GM23248 (cell line): ENCODE results near the gene SEC31A. TPM values are rescaled to one million over a fixed set of nuclear protein-coding genes. Genes with fewer than 3 reads are reported as not detected.
A peak's percentile ranks its signal among the peaks of the same experiment; 100 is the strongest.

Source experiments
- DNase-seq: peaks from one replicate; pipeline ENCODE4 v3.0.0-alpha.2; 2015
- H2AFZ ChIP-seq: fragments of 200-600 bp; sonication (generic); 2 replicates; pipeline ENCODE4 v1.6.1; 2016; ENCODE audit warnings: antibody characterized with exemption
- H3F3A ChIP-seq: fragments of 200-600 bp; sonication (generic); 2 replicates; pipeline ENCODE4 v1.6.1; 2016; ENCODE audit warnings: mild to moderate bottlenecking, antibody characterized with exemption, mixed run types; ENCODE audit not compliant: insufficient read depth
- H3K27ac ChIP-seq: fragments of 200-600 bp; sonication (generic); 2 replicates; pipeline ENCODE4 v1.5.1; 2016; ENCODE audit warnings: mild to moderate bottlenecking
- H3K27me3 ChIP-seq: fragments of 200-600 bp; sonication (generic); replicated peaks from 2 replicates; pipeline ENCODE4 v1.6.1; 2016; ENCODE audit warnings: mild to moderate bottlenecking; ENCODE audit not compliant: insufficient read depth
- H3K36me3 ChIP-seq: fragments of 200-600 bp; sonication (generic); 2 replicates; pipeline ENCODE4 v1.6.1; 2016; ENCODE audit warnings: low read depth, mild to moderate bottlenecking
- H3K4me1 ChIP-seq: fragments of 200-600 bp; sonication (generic); 2 replicates; pipeline ENCODE4 v1.6.1; 2016; ENCODE audit warnings: mild to moderate bottlenecking; ENCODE audit not compliant: insufficient read depth
- H3K4me2 ChIP-seq: fragments of 200-600 bp; sonication (generic); one replicate; pipeline ENCODE4 v1.6.1; 2016; ENCODE audit warnings: mild to moderate bottlenecking; ENCODE audit not compliant: unreplicated experiment
- H3K4me3 ChIP-seq: fragments of 200-600 bp; sonication (generic); 2 replicates; pipeline ENCODE4 v1.5.1; 2016; ENCODE audit warnings: mild to moderate bottlenecking
- H3K79me2 ChIP-seq: fragments of 200-600 bp; sonication (generic); 2 replicates; pipeline ENCODE4 v1.6.1; 2016; ENCODE audit warnings: mild to moderate bottlenecking; ENCODE audit not compliant: insufficient read depth
- H3K9ac ChIP-seq: fragments of 200-600 bp; sonication (generic); 2 replicates; pipeline ENCODE4 v1.6.1; 2016; ENCODE audit warnings: mild to moderate bottlenecking
- H3K9me2 ChIP-seq: fragments of 200-600 bp; sonication (generic); 2 replicates; pipeline ENCODE4 v1.6.1; 2016; ENCODE audit warnings: mixed run types, mild to moderate bottlenecking, moderate library complexity; ENCODE audit not compliant: insufficient read depth
- H3K9me3 ChIP-seq: fragments of 200-600 bp; sonication (generic); one replicate; pipeline ENCODE4 v1.6.1; 2017; ENCODE audit warnings: low read depth
- H4K20me1 ChIP-seq: fragments of 200-600 bp; sonication (generic); 2 replicates; pipeline ENCODE4 v1.6.0; 2016; ENCODE audit not compliant: insufficient read depth
- EZH2 ChIP-seq: fragments of 200-600 bp; sonication (generic); IDR thresholded peaks from 2 replicates; pipeline ENCODE4 v1.6.1; 2018; ENCODE audit warnings: antibody characterized with exemption, mild to moderate bottlenecking; ENCODE audit not compliant: insufficient read depth, poor library complexity, severe bottlenecking
- EZH2phosphoT487 ChIP-seq: fragments of 200-600 bp; sonication (generic); IDR thresholded peaks from 2 replicates; pipeline ENCODE4 v1.6.1; 2018; ENCODE audit warnings: antibody characterized with exemption, moderate library complexity, mild to moderate bottlenecking, low read depth; ENCODE audit not compliant: insufficient read depth
- WGBS, 2 experiments: methylation state at CpG; one replicate each; pipeline ENCODE4 v1.1.6; 2015 to 2017; ENCODE audit warnings: low lambda C conversion rate in 2 of 2, low coverage in 1 of 2; ENCODE audit errors: missing lambda C conversion rate in 2 of 2; 5-methylcytosine and 5-hydroxymethylcytosine counted together
- in situ Hi-C: fragments of 300-500 bp; cut with MboI; formaldehyde crosslinking; loops from 2 replicates; pipeline ENCODE4 v1.15.0; 2020
- polyA plus RNA-seq: library from polyadenylated mRNA; unstranded; fragments of >200 nt; fragmentation: Nextera tagmentation; extraction: Ambion mirVana; gene quantifications from 2 replicates; pipeline ENCODE4 v1.2.1, GENCODE V29; 2016
- total RNA-seq: library from RNA; depleted of rRNA; stranded (reverse); fragments of >200 nt; shearing (Covaris generic); gene quantifications from 2 replicates; pipeline ENCODE4 v1.2.3, GENCODE V29; 2014; rRNA removed

SEC31A gene, protein sequence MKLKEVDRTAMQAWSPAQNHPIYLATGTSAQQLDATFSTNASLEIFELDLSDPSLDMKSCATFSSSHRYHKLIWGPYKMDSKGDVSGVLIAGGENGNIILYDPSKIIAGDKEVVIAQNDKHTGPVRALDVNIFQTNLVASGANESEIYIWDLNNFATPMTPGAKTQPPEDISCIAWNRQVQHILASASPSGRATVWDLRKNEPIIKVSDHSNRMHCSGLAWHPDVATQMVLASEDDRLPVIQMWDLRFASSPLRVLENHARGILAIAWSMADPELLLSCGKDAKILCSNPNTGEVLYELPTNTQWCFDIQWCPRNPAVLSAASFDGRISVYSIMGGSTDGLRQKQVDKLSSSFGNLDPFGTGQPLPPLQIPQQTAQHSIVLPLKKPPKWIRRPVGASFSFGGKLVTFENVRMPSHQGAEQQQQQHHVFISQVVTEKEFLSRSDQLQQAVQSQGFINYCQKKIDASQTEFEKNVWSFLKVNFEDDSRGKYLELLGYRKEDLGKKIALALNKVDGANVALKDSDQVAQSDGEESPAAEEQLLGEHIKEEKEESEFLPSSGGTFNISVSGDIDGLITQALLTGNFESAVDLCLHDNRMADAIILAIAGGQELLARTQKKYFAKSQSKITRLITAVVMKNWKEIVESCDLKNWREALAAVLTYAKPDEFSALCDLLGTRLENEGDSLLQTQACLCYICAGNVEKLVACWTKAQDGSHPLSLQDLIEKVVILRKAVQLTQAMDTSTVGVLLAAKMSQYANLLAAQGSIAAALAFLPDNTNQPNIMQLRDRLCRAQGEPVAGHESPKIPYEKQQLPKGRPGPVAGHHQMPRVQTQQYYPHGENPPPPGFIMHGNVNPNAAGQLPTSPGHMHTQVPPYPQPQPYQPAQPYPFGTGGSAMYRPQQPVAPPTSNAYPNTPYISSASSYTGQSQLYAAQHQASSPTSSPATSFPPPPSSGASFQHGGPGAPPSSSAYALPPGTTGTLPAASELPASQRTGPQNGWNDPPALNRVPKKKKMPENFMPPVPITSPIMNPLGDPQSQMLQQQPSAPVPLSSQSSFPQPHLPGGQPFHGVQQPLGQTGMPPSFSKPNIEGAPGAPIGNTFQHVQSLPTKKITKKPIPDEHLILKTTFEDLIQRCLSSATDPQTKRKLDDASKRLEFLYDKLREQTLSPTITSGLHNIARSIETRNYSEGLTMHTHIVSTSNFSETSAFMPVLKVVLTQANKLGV
- total RNA-seq (308 and 357 TPM in 2 replicates), polyA plus RNA-seq (314 and 315 TPM in 2 replicates)

DNA sequence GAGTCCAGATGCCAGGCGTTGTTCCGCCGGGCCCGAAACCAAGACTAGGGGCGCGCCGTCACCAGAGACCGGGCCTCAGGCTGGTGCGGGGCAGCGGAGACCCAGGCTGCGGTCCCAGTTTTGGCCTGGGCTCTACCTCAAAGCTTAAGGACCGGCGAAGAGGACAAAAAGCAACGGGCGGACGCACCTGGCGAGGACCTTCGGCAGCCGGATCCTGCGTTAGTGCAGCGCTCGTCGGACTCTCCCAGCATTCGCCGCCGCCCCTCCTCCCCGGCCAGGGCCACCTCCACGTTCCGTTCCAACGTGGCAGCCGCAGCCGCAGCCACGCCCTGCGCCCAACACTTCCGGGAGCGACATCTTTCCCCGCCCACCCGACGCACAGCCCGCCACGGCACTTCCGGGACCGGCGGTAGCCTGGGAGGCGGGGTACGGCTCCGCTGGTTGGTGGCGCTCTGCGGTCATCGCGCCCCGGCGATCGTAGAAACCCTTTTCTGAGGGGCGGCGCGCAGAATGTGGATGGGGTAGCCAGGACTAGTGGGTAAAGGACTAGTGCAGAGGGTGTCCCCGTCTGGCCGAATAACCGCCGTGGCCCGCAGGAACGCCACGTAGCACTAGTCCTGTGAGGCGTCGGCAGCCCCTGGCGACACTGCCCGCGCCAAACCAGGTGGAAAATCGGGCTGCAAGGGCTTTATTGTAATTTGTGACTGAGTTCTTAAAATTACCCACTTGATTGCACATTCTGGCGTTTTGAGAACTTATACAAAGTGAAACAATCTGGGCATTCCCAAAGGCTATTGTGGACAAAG is at the start of gene SEC31A:
Gene SEC31A, minus strand, starts transcription at position 253 of the 806 bp plus-strand sequence. CDS start 9,217 bp downstream, outside the sequence.
- Histone ChIP-seq H3F3A (peaks cover 37% of the 10 kb centered on the region), H3K9me3 (no peaks in the 10 kb centered on the region), H3K4me3 (peak within 1 kb of the TSS; percentile 95), H3K4me2 (peak within 1 kb of the TSS; percentile 98), H3K9ac (peak within 1 kb of the TSS; percentile 100), H2AFZ (peak within 1 kb of the TSS; percentile 66), H4K20me1 (peaks cover 6% of the 10 kb centered on the region; the same call in 1 of the 2 replicates), H3K79me2 (peaks cover 92% of the 10 kb centered on the region), H3K36me3 (peaks cover 17% of the 10 kb centered on the region), H3K27me3 (no peaks in the 10 kb centered on the region), H3K4me1 (peaks cover 25% of the 10 kb centered on the region), H3K27ac (peak within 1 kb of the TSS; percentile 99), H3K9me2 (no peaks in the 10 kb centered on the region)
- in situ Hi-C loops = no loop called here
- TF ChIP-seq EZH2 = no peak
- TF ChIP-seq EZH2phosphoT487 = no peak
- DNase-seq = peak; percentile 99
- 0 to 1% methylated on average over 55 to 70 of the region's 71 CpGs for WGBS, 2 experiments

DNA sequence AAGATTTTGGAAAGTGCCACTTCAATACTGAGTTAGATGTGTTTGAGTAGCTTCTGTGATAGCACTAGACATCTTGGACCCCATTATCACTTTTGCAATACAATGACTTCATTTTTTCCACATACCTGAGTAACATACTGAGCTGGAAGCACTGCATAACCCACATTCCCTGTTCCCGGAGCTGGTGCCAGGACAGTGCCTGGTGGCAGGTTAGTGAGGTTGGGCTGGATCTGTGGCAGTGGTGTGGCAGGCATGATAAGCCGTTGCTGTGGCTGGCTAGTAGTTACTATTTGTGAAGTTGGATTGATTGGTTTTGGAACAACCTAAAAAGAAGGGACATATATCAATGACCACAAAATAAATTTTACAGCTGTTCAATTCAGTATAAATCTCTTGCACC is 48.5 kb upstream of the SEC31A start:
- Histone ChIP-seq H3K4me1 (no peaks in the 10 kb centered on the region), H3K4me3 (no peak overlapping the region), H3K27ac (no peak overlapping the region), H2AFZ (no peak overlapping the region), H4K20me1 (no peaks in the 10 kb centered on the region), H3K9ac (no peak overlapping the region), H3K79me2 (no peaks in the 10 kb centered on the region), H3K4me2 (no peak overlapping the region), H3F3A (no peaks in the 10 kb centered on the region), H3K9me3 (no peaks in the 10 kb centered on the region), H3K36me3 (peaks cover 18% of the 10 kb centered on the region), H3K9me2 (no peaks in the 10 kb centered on the region), H3K27me3 (no peaks in the 10 kb centered on the region)
- no peak for DNase-seq
- in situ Hi-C loops = no loop called here
- TF ChIP-seq EZH2phosphoT487 (no peak), EZH2 (no peak)
- WGBS, 2 experiments = 98 to 100% methylated on average over 2 of the region's 2 CpGs

DNA sequence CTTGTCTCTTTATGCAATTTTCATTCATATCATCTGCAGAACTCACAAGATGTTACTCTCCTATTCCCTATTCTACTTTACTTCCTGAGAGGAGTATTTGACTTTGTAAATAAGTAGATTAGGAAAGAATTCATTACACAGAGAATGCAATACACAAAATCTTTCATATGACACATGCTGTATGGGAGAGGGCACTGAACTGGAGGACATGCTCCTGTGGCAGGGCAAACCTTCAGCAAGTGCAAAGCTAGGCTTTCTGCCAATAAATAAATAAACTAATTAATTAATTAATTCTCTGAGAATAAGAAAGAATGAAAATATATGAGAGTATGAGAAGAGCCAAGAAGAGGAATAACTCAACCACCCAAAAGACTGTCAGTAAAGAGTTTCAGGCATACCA is 43.5 kb upstream of the SEC31A start:
- Histone ChIP-seq H3K4me3 (no peak overlapping the region), H3F3A (no peaks in the 10 kb centered on the region), H3K9me2 (no peaks in the 10 kb centered on the region), H3K27me3 (no peaks in the 10 kb centered on the region), H3K4me2 (no peak overlapping the region), H2AFZ (no peak overlapping the region), H3K9me3 (no peaks in the 10 kb centered on the region), H3K79me2 (no peaks in the 10 kb centered on the region), H3K4me1 (no peaks in the 10 kb centered on the region), H3K27ac (no peak overlapping the region), H3K36me3 (peaks cover 26% of the 10 kb centered on the region), H4K20me1 (no peaks in the 10 kb centered on the region), H3K9ac (no peak overlapping the region)
- no peak for DNase-seq
- in situ Hi-C loops = no loop called here
- no peak for TF ChIP-seq EZH2phosphoT487
